Karpas-422 (cell line): Measurements from ENCODE around the gene USP40. TPM values are rescaled to one million over a fixed set of nuclear protein-coding genes. Genes with fewer than 3 reads are reported as not detected.
A peak's percentile ranks its signal among the peaks of the same experiment; 100 is the strongest.

ENCODE experiments used
- DNase-seq: peaks from one replicate; pipeline ENCODE4 v3.0.0-alpha.2; 2015
- H2AFZ ChIP-seq: fragments of 200-600 bp; sonication (generic); 2 replicates; pipeline ENCODE4 v1.6.1; 2014; ENCODE audit warnings: antibody characterized with exemption, low read length, mixed read lengths
- H3K27ac ChIP-seq: fragments of 200-600 bp; sonication (generic); 2 replicates; pipeline ENCODE4 v1.5.1; 2014; ENCODE audit warnings: mild to moderate bottlenecking, low read length, moderate library complexity
- H3K27me3 ChIP-seq: fragments of 200-600 bp; sonication (generic); 2 replicates; pipeline ENCODE4 v1.6.1; 2014; ENCODE audit warnings: low read length, mixed read lengths
- H3K36me3 ChIP-seq: fragments of 200-600 bp; sonication (generic); 2 replicates; pipeline ENCODE4 v1.6.1; 2014; ENCODE audit warnings: low read length, mixed read lengths; ENCODE audit not compliant: insufficient read depth
- H3K4me1 ChIP-seq: fragments of 200-600 bp; sonication (generic); 2 replicates; pipeline ENCODE4 v1.6.1; 2014; ENCODE audit warnings: mild to moderate bottlenecking, low read length, mixed read lengths
- H3K4me2 ChIP-seq: fragments of 200-600 bp; sonication (generic); 2 replicates; pipeline ENCODE4 v1.6.1; 2014; ENCODE audit warnings: low read length, low read depth, mild to moderate bottlenecking; ENCODE audit not compliant: poor library complexity, severe bottlenecking
- H3K4me3 ChIP-seq: fragments of 200-600 bp; sonication (generic); 2 replicates; pipeline ENCODE4 v1.5.1; 2014; ENCODE audit warnings: mild to moderate bottlenecking, antibody characterized with exemption, low read length, mixed read lengths
- H3K79me2 ChIP-seq: fragments of 200-600 bp; sonication (generic); 2 replicates; pipeline ENCODE4 v1.6.1; 2014; ENCODE audit warnings: mild to moderate bottlenecking, low read length, mixed read lengths
- H3K9ac ChIP-seq: fragments of 200-600 bp; sonication (generic); 2 replicates; pipeline ENCODE4 v1.6.0; 2014; ENCODE audit warnings: low read length
- H3K9me2 ChIP-seq: fragments of 200-600 bp; sonication (generic), shearing (Covaris generic); replicated peaks from 2 replicates; pipeline ENCODE4 v1.6.0; 2014; ENCODE audit warnings: mild to moderate bottlenecking, low read length, moderate library complexity; ENCODE audit not compliant: insufficient read depth
- H3K9me3 ChIP-seq: fragments of 300-700, 200-600 bp; sonication (generic); 2 replicates; pipeline ENCODE4 v1.6.1; 2014; ENCODE audit warnings: low read length, mixed read lengths
- H4K20me1 ChIP-seq: fragments of 200-600 bp; sonication (generic); 2 replicates; pipeline ENCODE4 v1.6.1; 2014; ENCODE audit warnings: mild to moderate bottlenecking, antibody characterized with exemption, low read length, low read depth; ENCODE audit not compliant: insufficient read depth
- total RNA-seq: library from RNA; depleted of rRNA; stranded (reverse); fragments of >200 nt; shearing (Covaris generic); gene quantifications from 2 replicates; pipeline ENCODE4 v1.2.3, GENCODE V29; 2014; ENCODE audit warnings: low replicate concordance

Gene USP40
- total RNA-seq, 1 experiment from 2014 or later = 7.9 TPM

- Histone ChIP-seq H4K20me1 (no peaks in the 10 kb centered on the region), H3K27ac (no peak overlapping the region), H3K9me2 (no peaks in the 10 kb centered on the region), H3K27me3 (no peaks in the 10 kb centered on the region; the same call in 1 of the 2 replicates), H3K9ac (no peak overlapping the region), H3K9me3 (no peaks in the 10 kb centered on the region), H3K36me3 (no peaks in the 10 kb centered on the region), H2AFZ (no peak overlapping the region), H3K4me3 (no peak overlapping the region), H3K79me2 (no peaks in the 10 kb centered on the region), H3K4me1 (no peaks in the 10 kb centered on the region), H3K4me2 (no peak overlapping the region)
- DNase-seq = no peak
Measured at GRCh38 chr2:233571462-233571861, 4.9 kb upstream of the USP40 start.

GRCh38 chr2:233571001-233571400 is 4.4 kb upstream of the USP40 start:
- no peak for DNase-seq
- H3K27me3 ChIP-seq = no peaks in the 10 kb centered on the region; the same call in 1 of the 2 replicates
- H3K4me1 ChIP-seq = no peaks in the 10 kb centered on the region
- no peaks in the 10 kb centered on the region for H3K36me3 ChIP-seq
- no peaks in the 10 kb centered on the region for H3K9me3 ChIP-seq
- H3K4me3 ChIP-seq = no peak overlapping the region
- no peak overlapping the region for H2AFZ ChIP-seq
- no peak overlapping the region for H3K9ac ChIP-seq
- H3K9me2 ChIP-seq = no peaks in the 10 kb centered on the region
- no peak overlapping the region for H3K4me2 ChIP-seq
- no peaks in the 10 kb centered on the region for H4K20me1 ChIP-seq
- H3K27ac ChIP-seq = no peak overlapping the region
- no peaks in the 10 kb centered on the region for H3K79me2 ChIP-seq

GRCh38 chr2:233565685-233566140 is 869 bp downstream of the USP40 start:
- H3K27me3 ChIP-seq = no peaks in the 10 kb centered on the region; the same call in 1 of the 2 replicates
- peak overlapping the region; percentile 71 for H3K27ac ChIP-seq
- peak overlapping the region; percentile 76 for H3K4me3 ChIP-seq
- H3K9ac ChIP-seq = peak overlapping the region; percentile 76
- H4K20me1 ChIP-seq = no peaks in the 10 kb centered on the region
- no peaks in the 10 kb centered on the region for H3K9me2 ChIP-seq
- DNase-seq = no peak
- peaks cover 9% of the 10 kb centered on the region for H3K4me1 ChIP-seq
- H3K4me2 ChIP-seq = peak overlapping the region; percentile 60
- H3K79me2 ChIP-seq = no peaks in the 10 kb centered on the region
- no peaks in the 10 kb centered on the region for H3K9me3 ChIP-seq
- H3K36me3 ChIP-seq = no peaks in the 10 kb centered on the region
- H2AFZ ChIP-seq = no peak overlapping the region

GRCh38 chr2:233563663-233564430 is 2.7 kb downstream of the USP40 start:
- Histone ChIP-seq H3K27ac (no peak overlapping the region), H3K4me2 (no peak overlapping the region), H3K27me3 (no peaks in the 10 kb centered on the region), H3K9me2 (no peaks in the 10 kb centered on the region), H4K20me1 (no peaks in the 10 kb centered on the region), H3K79me2 (no peaks in the 10 kb centered on the region), H3K9me3 (no peaks in the 10 kb centered on the region), H3K4me1 (peaks cover 9% of the 10 kb centered on the region), H3K9ac (no peak overlapping the region), H3K36me3 (no peaks in the 10 kb centered on the region), H3K4me3 (no peak overlapping the region), H2AFZ (no peak overlapping the region)
- DNase-seq = peak; percentile 39

GRCh38 chr2:233556881-233557736 is 9.5 kb downstream of the USP40 start:
- Histone ChIP-seq H3K9ac (no peak overlapping the region), H3K27ac (no peak overlapping the region), H3K79me2 (no peaks in the 10 kb centered on the region), H3K27me3 (no peaks in the 10 kb centered on the region), H3K4me3 (no peak overlapping the region), H4K20me1 (no peaks in the 10 kb centered on the region), H2AFZ (no peak overlapping the region), H3K36me3 (no peaks in the 10 kb centered on the region), H3K9me3 (no peaks in the 10 kb centered on the region), H3K9me2 (no peaks in the 10 kb centered on the region), H3K4me2 (no peak overlapping the region), H3K4me1 (peaks cover 6% of the 10 kb centered on the region)
- no peak for DNase-seq

GRCh38 chr2:233553366-233553765 is 13.2 kb downstream of the USP40 start:
- H3K9me3 ChIP-seq = no peaks in the 10 kb centered on the region
- H3K27me3 ChIP-seq = no peaks in the 10 kb centered on the region
- H3K4me3 ChIP-seq = no peak overlapping the region
- H3K4me1 ChIP-seq = peaks cover 6% of the 10 kb centered on the region
- H3K36me3 ChIP-seq = no peaks in the 10 kb centered on the region
- H2AFZ ChIP-seq = no peak overlapping the region
- no peak overlapping the region for H3K27ac ChIP-seq
- no peak overlapping the region for H3K9ac ChIP-seq
- no peak for DNase-seq
- no peaks in the 10 kb centered on the region for H3K9me2 ChIP-seq
- no peak overlapping the region for H3K4me2 ChIP-seq
- H3K79me2 ChIP-seq = no peaks in the 10 kb centered on the region
- no peaks in the 10 kb centered on the region for H4K20me1 ChIP-seq

- H3K4me3 ChIP-seq = no peak overlapping the region
- no peak overlapping the region for H3K27ac ChIP-seq
- no peaks in the 10 kb centered on the region for H3K4me1 ChIP-seq
- no peaks in the 10 kb centered on the region for H3K36me3 ChIP-seq
- no peak overlapping the region for H2AFZ ChIP-seq
- no peak overlapping the region for H3K4me2 ChIP-seq
- H4K20me1 ChIP-seq = no peaks in the 10 kb centered on the region
- no peaks in the 10 kb centered on the region for H3K27me3 ChIP-seq
- H3K9ac ChIP-seq = no peak overlapping the region
- no peak for DNase-seq
- no peaks in the 10 kb centered on the region for H3K79me2 ChIP-seq
- H3K9me2 ChIP-seq = no peaks in the 10 kb centered on the region
- no peaks in the 10 kb centered on the region for H3K9me3 ChIP-seq
Measured at GRCh38 chr2:233551491-233551890, 15.1 kb downstream of the USP40 start.

- H3K79me2 ChIP-seq = no peaks in the 10 kb centered on the region
- H3K4me2 ChIP-seq = no peak overlapping the region
- H3K9me3 ChIP-seq = no peaks in the 10 kb centered on the region
- H2AFZ ChIP-seq = no peak overlapping the region
- H3K4me1 ChIP-seq = no peaks in the 10 kb centered on the region
- H3K9me2 ChIP-seq = no peaks in the 10 kb centered on the region
- no peak overlapping the region for H3K27ac ChIP-seq
- H3K27me3 ChIP-seq = no peaks in the 10 kb centered on the region
- no peak overlapping the region for H3K9ac ChIP-seq
- H3K36me3 ChIP-seq = no peaks in the 10 kb centered on the region
- no peak overlapping the region for H3K4me3 ChIP-seq
- no peak for DNase-seq
- no peaks in the 10 kb centered on the region for H4K20me1 ChIP-seq
Measured at GRCh38 chr2:233546774-233547173, 19.8 kb downstream of the USP40 start.
